WTC11 (cell line): ENCODE data around the gene MRPL54. TPM values are rescaled to one million over a fixed set of nuclear protein-coding genes. Genes with fewer than 3 reads are reported as not detected.

Experiments
- CREB1 ChIP-seq: sonication (generic); formaldehyde crosslinking; IDR thresholded peaks from 2 replicates; pipeline ENCODE4 v1.8.0; 2023; ENCODE audit warnings: mild to moderate bottlenecking, missing genetic modification reagents
- ELF4 ChIP-seq: sonication (generic); formaldehyde crosslinking; IDR thresholded peaks from 2 replicates; pipeline ENCODE4 v1.8.1; 2022; ENCODE audit warnings: low read depth, mild to moderate bottlenecking, moderate library complexity, missing genetic modification reagents
- FOXP1 ChIP-seq: sonication (generic); formaldehyde crosslinking; IDR thresholded peaks from 2 replicates; pipeline ENCODE4 v1.8.0; 2022; ENCODE audit warnings: missing genetic modification reagents, mild to moderate bottlenecking, moderate library complexity, borderline replicate concordance
- GRHL2 ChIP-seq: fragments of 250-450 bp; sonication (Bioruptor Pico); IDR thresholded peaks from 2 replicates; pipeline ENCODE4 v1.8.0; 2022; ENCODE audit warnings: mild to moderate bottlenecking, moderate library complexity; ENCODE audit not compliant: insufficient replicate concordance, severe bottlenecking
- GTF2I ChIP-seq: fragments of 250-450 bp; sonication (Bioruptor Pico); conservative IDR thresholded peaks from 2 replicates; pipeline ENCODE4 v1.4.0; 2021; ENCODE audit warnings: mild to moderate bottlenecking
- IRF2 ChIP-seq: sonication (generic); formaldehyde crosslinking; IDR thresholded peaks from 2 replicates; pipeline ENCODE4 v1.8.0; 2022; ENCODE audit warnings: low read depth, missing genetic modification reagents, borderline replicate concordance
- JAZF1 ChIP-seq: fragments of 250-450 bp; sonication (Bioruptor Pico); IDR thresholded peaks from 2 replicates; pipeline ENCODE4 v1.9.0; 2021; ENCODE audit warnings: moderate library complexity, mild to moderate bottlenecking, inconsistent platforms
- NFATC4 ChIP-seq: fragments of 250-450 bp; sonication (Bioruptor Pico); IDR thresholded peaks from 2 replicates; pipeline ENCODE4 v1.9.0; 2021; ENCODE audit warnings: mild to moderate bottlenecking
- NFYB ChIP-seq: sonication (generic); formaldehyde crosslinking; conservative IDR thresholded peaks from 2 replicates; pipeline ENCODE4 v1.8.0; 2022; ENCODE audit warnings: low read depth, missing genetic modification reagents
- NR3C1 ChIP-seq: sonication (generic); formaldehyde crosslinking; conservative IDR thresholded peaks from 2 replicates; pipeline ENCODE4 v1.8.1; 2023; ENCODE audit warnings: low read depth, mild to moderate bottlenecking, missing genetic modification reagents
- SMAD4 ChIP-seq: sonication (generic); formaldehyde crosslinking; IDR thresholded peaks from 2 replicates; pipeline ENCODE4 v1.8.0; 2022; ENCODE audit warnings: mild to moderate bottlenecking, missing genetic modification reagents
- TP53 ChIP-seq: sonication (generic); formaldehyde crosslinking; IDR thresholded peaks from 2 replicates; pipeline ENCODE4 v1.8.1; 2023; ENCODE audit warnings: mild to moderate bottlenecking, missing genetic modification reagents
- ZNF121 ChIP-seq: sonication (generic); formaldehyde crosslinking; IDR thresholded peaks from 2 replicates; pipeline ENCODE4 v1.8.0; 2023; ENCODE audit warnings: missing genetic modification reagents
- ZNF232 ChIP-seq: sonication (generic); formaldehyde crosslinking; IDR thresholded peaks from 2 replicates; pipeline ENCODE4 v1.8.0; 2022; ENCODE audit warnings: mild to moderate bottlenecking, missing genetic modification reagents
- ZNF317 ChIP-seq: sonication (generic); formaldehyde crosslinking; IDR thresholded peaks from 2 replicates; pipeline ENCODE4 v1.8.1; 2023; ENCODE audit warnings: low read depth, mild to moderate bottlenecking, moderate library complexity, missing genetic modification reagents, borderline replicate concordance
- ZNF396 ChIP-seq: fragments of 250-450 bp; sonication (Bioruptor Pico); IDR thresholded peaks from 2 replicates; pipeline ENCODE4 v1.8.0; 2021; ENCODE audit warnings: mild to moderate bottlenecking, moderate library complexity, borderline replicate concordance
- ZNF416 ChIP-seq: fragments of 250-450 bp; sonication (Bioruptor Pico); IDR thresholded peaks from 2 replicates; pipeline ENCODE4 v1.9.0; 2021; ENCODE audit warnings: mild to moderate bottlenecking, inconsistent platforms
- total RNA-seq: library from RNA; stranded (reverse); gene quantifications from 3 replicates; pipeline ENCODE4 v1.2.3, GENCODE V29; 2021
- TF ChIP-seq, protein P1 (sequence below): fragments of 250-450 bp; sonication (Bioruptor Pico); IDR thresholded peaks from 2 replicates; pipeline ENCODE4 v1.9.0; 2021; ENCODE audit warnings: moderate library complexity, mild to moderate bottlenecking, inconsistent platforms, borderline replicate concordance
- TF ChIP-seq, protein P2 (sequence below): sonication (generic); formaldehyde crosslinking; IDR thresholded peaks from 2 replicates; pipeline ENCODE4 v1.8.0; 2023; ENCODE audit warnings: missing genetic modification reagents
- TF ChIP-seq, protein P3 (sequence below): sonication (generic); formaldehyde crosslinking; IDR thresholded peaks from 2 replicates; pipeline ENCODE4 v1.8.1; 2023; ENCODE audit warnings: mild to moderate bottlenecking, missing genetic modification reagents, moderate library complexity
- TF ChIP-seq, protein P4 (sequence below): sonication (generic); formaldehyde crosslinking; IDR thresholded peaks from 2 replicates; pipeline ENCODE4 v1.8.1; 2022; ENCODE audit warnings: low read depth, missing genetic modification reagents, borderline replicate concordance
- TF ChIP-seq, protein P5 (sequence below): sonication (generic); formaldehyde crosslinking; IDR thresholded peaks from 2 replicates; pipeline ENCODE4 v1.8.0; 2023; ENCODE audit warnings: missing genetic modification reagents, mild to moderate bottlenecking, borderline replicate concordance
- TF ChIP-seq, protein P6 (sequence below): sonication (generic); formaldehyde crosslinking; IDR thresholded peaks from 2 replicates; pipeline ENCODE4 v1.8.1; 2022; ENCODE audit warnings: mild to moderate bottlenecking, moderate library complexity, missing genetic modification reagents
- TF ChIP-seq, protein P7 (sequence below): sonication (generic); formaldehyde crosslinking; IDR thresholded peaks from 2 replicates; pipeline ENCODE4 v1.8.0; 2022; ENCODE audit warnings: mild to moderate bottlenecking, missing genetic modification reagents
- TF ChIP-seq, protein P8 (sequence below): sonication (generic); formaldehyde crosslinking; IDR thresholded peaks from 2 replicates; pipeline ENCODE4 v1.8.1; 2022; ENCODE audit warnings: mild to moderate bottlenecking, missing genetic modification reagents, moderate library complexity, borderline replicate concordance
- TF ChIP-seq, protein P9 (sequence below): sonication (generic); formaldehyde crosslinking; IDR thresholded peaks from 2 replicates; pipeline ENCODE4 v1.8.1; 2023; ENCODE audit warnings: mild to moderate bottlenecking, missing genetic modification reagents, moderate library complexity

The MRPL54 gene
- total RNA-seq, 1 experiment from 2014 or later = 62.3 TPM

DNA sequence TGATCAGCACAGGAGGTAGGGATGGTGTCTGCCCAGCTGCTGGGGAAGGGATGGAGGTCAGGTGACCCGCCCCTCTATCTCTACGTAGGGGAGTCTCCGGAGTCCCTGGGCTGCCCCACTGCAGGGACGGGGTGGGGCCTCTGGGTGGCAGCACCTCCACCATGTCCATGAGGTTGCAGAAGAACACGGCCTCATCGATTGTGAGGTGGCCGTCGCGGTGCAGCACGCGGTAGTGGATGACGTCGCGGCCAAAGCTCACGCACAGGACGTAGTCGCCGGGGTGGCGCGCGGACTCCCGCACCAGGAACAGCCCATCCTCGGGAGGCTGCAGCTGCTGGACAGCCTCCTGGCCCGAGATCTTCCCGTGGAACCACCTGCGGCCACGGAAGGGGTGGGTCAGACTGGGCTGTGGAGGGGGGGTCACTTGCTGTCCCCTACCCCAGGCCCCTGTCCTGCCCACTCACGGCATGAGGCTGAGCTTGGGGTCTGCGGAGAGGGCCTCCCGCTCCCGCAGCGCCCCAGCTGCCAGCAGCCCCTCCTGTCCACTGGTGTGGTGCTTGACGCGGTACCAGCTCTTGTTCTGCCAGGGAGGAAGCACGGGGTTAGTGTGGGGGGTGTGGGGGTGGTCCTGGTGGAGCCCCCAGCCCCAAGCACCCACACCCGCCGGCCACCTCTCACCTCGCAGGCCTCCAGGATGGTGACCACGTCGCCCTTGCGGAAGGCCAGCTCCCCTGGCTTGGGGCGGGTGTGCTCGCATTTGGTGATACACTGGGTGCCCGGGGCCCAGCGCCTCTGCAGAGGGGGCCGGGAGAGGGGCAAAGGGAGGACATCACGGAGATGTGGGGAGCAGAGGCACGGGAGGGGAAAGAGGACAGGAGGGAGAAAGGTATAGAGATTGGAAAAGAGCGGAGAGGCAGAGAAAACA, 21.4 kb downstream of the MRPL54 start (continued):
- TF ChIP-seq, protein P1, sequence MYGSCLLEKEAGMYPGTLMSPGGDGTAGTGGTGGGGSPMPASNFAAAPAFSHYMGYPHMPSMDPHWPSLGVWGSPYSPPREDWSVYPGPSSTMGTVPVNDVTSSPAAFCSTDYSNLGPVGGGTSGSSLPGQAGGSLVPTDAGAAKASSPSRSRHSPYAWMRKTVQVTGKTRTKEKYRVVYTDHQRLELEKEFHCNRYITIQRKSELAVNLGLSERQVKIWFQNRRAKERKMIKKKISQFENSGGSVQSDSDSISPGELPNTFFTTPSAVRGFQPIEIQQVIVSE (CRISPR knock-in tag) = no peak
- TF ChIP-seq FOXP1 (CRISPR knock-in tag) = no peak
- TF ChIP-seq, protein P2, sequence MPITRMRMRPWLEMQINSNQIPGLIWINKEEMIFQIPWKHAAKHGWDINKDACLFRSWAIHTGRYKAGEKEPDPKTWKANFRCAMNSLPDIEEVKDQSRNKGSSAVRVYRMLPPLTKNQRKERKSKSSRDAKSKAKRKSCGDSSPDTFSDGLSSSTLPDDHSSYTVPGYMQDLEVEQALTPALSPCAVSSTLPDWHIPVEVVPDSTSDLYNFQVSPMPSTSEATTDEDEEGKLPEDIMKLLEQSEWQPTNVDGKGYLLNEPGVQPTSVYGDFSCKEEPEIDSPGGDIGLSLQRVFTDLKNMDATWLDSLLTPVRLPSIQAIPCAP (CRISPR knock-in tag) = no peak; the same call in 1 of the 2 replicates
- TF ChIP-seq NR3C1 (CRISPR knock-in tag) = no peak
- TF ChIP-seq, protein P3, sequence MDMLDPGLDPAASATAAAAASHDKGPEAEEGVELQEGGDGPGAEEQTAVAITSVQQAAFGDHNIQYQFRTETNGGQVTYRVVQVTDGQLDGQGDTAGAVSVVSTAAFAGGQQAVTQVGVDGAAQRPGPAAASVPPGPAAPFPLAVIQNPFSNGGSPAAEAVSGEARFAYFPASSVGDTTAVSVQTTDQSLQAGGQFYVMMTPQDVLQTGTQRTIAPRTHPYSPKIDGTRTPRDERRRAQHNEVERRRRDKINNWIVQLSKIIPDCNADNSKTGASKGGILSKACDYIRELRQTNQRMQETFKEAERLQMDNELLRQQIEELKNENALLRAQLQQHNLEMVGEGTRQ (CRISPR knock-in tag) = peak; percentile 76
- TF ChIP-seq, protein P4, sequence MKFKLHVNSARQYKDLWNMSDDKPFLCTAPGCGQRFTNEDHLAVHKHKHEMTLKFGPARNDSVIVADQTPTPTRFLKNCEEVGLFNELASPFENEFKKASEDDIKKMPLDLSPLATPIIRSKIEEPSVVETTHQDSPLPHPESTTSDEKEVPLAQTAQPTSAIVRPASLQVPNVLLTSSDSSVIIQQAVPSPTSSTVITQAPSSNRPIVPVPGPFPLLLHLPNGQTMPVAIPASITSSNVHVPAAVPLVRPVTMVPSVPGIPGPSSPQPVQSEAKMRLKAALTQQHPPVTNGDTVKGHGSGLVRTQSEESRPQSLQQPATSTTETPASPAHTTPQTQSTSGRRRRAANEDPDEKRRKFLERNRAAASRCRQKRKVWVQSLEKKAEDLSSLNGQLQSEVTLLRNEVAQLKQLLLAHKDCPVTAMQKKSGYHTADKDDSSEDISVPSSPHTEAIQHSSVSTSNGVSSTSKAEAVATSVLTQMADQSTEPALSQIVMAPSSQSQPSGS (CRISPR knock-in tag) = no peak
- no peak for TF ChIP-seq ZNF416 (CRISPR knock-in tag)
- TF ChIP-seq GTF2I (CRISPR knock-in tag) = no peak
- TF ChIP-seq ELF4 = no peak
- TF ChIP-seq ZNF232 (CRISPR knock-in tag) = no peak
- TF ChIP-seq, protein P5, sequence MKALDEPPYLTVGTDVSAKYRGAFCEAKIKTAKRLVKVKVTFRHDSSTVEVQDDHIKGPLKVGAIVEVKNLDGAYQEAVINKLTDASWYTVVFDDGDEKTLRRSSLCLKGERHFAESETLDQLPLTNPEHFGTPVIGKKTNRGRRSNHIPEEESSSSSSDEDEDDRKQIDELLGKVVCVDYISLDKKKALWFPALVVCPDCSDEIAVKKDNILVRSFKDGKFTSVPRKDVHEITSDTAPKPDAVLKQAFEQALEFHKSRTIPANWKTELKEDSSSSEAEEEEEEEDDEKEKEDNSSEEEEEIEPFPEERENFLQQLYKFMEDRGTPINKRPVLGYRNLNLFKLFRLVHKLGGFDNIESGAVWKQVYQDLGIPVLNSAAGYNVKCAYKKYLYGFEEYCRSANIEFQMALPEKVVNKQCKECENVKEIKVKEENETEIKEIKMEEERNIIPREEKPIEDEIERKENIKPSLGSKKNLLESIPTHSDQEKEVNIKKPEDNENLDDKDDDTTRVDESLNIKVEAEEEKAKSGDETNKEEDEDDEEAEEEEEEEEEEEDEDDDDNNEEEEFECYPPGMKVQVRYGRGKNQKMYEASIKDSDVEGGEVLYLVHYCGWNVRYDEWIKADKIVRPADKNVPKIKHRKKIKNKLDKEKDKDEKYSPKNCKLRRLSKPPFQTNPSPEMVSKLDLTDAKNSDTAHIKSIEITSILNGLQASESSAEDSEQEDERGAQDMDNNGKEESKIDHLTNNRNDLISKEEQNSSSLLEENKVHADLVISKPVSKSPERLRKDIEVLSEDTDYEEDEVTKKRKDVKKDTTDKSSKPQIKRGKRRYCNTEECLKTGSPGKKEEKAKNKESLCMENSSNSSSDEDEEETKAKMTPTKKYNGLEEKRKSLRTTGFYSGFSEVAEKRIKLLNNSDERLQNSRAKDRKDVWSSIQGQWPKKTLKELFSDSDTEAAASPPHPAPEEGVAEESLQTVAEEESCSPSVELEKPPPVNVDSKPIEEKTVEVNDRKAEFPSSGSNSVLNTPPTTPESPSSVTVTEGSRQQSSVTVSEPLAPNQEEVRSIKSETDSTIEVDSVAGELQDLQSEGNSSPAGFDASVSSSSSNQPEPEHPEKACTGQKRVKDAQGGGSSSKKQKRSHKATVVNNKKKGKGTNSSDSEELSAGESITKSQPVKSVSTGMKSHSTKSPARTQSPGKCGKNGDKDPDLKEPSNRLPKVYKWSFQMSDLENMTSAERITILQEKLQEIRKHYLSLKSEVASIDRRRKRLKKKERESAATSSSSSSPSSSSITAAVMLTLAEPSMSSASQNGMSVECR (CRISPR knock-in tag) = no peak
- TF ChIP-seq TP53 (CRISPR knock-in tag) = no peak
- no peak for TF ChIP-seq IRF2 (CRISPR knock-in tag)
- TF ChIP-seq SMAD4 (CRISPR knock-in tag) = no peak
- TF ChIP-seq, protein P6, sequence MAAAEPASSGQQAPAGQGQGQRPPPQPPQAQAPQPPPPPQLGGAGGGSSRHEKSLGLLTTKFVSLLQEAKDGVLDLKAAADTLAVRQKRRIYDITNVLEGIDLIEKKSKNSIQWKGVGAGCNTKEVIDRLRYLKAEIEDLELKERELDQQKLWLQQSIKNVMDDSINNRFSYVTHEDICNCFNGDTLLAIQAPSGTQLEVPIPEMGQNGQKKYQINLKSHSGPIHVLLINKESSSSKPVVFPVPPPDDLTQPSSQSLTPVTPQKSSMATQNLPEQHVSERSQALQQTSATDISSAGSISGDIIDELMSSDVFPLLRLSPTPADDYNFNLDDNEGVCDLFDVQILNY (CRISPR knock-in tag) = no peak
- TF ChIP-seq ZNF317 (CRISPR knock-in tag) = no peak
- TF ChIP-seq, protein P7, sequence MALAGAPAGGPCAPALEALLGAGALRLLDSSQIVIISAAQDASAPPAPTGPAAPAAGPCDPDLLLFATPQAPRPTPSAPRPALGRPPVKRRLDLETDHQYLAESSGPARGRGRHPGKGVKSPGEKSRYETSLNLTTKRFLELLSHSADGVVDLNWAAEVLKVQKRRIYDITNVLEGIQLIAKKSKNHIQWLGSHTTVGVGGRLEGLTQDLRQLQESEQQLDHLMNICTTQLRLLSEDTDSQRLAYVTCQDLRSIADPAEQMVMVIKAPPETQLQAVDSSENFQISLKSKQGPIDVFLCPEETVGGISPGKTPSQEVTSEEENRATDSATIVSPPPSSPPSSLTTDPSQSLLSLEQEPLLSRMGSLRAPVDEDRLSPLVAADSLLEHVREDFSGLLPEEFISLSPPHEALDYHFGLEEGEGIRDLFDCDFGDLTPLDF = 0 out of 2 replicates have a peak, but pooled peaks have one; percentile 29
- TF ChIP-seq CREB1 = no peak
- no peak for TF ChIP-seq ZNF396 (CRISPR knock-in tag)
- TF ChIP-seq NFYB = no peak
- no peak for TF ChIP-seq ZNF121 (CRISPR knock-in tag)
- TF ChIP-seq JAZF1 (CRISPR knock-in tag) = no peak
- TF ChIP-seq NFATC4 (CRISPR knock-in tag) = no peak
- TF ChIP-seq, protein P8, sequence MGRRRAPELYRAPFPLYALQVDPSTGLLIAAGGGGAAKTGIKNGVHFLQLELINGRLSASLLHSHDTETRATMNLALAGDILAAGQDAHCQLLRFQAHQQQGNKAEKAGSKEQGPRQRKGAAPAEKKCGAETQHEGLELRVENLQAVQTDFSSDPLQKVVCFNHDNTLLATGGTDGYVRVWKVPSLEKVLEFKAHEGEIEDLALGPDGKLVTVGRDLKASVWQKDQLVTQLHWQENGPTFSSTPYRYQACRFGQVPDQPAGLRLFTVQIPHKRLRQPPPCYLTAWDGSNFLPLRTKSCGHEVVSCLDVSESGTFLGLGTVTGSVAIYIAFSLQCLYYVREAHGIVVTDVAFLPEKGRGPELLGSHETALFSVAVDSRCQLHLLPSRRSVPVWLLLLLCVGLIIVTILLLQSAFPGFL (CRISPR knock-in tag) = no peak
- TF ChIP-seq, protein P9, sequence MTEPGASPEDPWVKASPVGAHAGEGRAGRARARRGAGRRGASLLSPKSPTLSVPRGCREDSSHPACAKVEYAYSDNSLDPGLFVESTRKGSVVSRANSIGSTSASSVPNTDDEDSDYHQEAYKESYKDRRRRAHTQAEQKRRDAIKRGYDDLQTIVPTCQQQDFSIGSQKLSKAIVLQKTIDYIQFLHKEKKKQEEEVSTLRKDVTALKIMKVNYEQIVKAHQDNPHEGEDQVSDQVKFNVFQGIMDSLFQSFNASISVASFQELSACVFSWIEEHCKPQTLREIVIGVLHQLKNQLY (CRISPR knock-in tag) = no peak
- no peak for TF ChIP-seq GRHL2 (CRISPR knock-in tag)
